Loucy (cell line): ENCODE data around the gene SGPL1.

Experiments used
- H2AFZ ChIP-seq: fragments of 200-600 bp; sonication (generic); 2 replicates; pipeline ENCODE4 v1.6.0; 2016; ENCODE audit warnings: antibody characterized with exemption, mild to moderate bottlenecking, low read length, moderate library complexity
- H3F3A ChIP-seq: fragments of 200-600 bp; 2 replicates; pipeline ENCODE4 v1.6.0; 2016; ENCODE audit warnings: antibody characterized with exemption, low read depth, mild to moderate bottlenecking
- H3K27me3 ChIP-seq: fragments of 200-600 bp; sonication (generic); 2 replicates; pipeline ENCODE4 v1.6.1; 2014; ENCODE audit warnings: low read length, mild to moderate bottlenecking; ENCODE audit not compliant: insufficient read depth, poor library complexity, severe bottlenecking
- H3K36me3 ChIP-seq: fragments of 200-600 bp; sonication (generic); 2 replicates; pipeline ENCODE4 v1.6.1; 2016; ENCODE audit warnings: low read length; ENCODE audit not compliant: insufficient read depth
- H3K4me1 ChIP-seq: fragments of 200-600 bp; sonication (generic); 2 replicates; pipeline ENCODE4 v1.5.1; 2014; ENCODE audit warnings: low read length, mild to moderate bottlenecking; ENCODE audit not compliant: insufficient read depth, poor library complexity, severe bottlenecking
- H3K4me2 ChIP-seq: fragments of 200-600 bp; sonication (generic); 2 replicates; pipeline ENCODE4 v1.6.0; 2014; ENCODE audit warnings: antibody characterized with exemption, low read length, low read depth, mild to moderate bottlenecking; ENCODE audit not compliant: poor library complexity, severe bottlenecking
- H3K4me3 ChIP-seq: fragments of 200-600 bp; sonication (generic); 2 replicates; pipeline ENCODE4 v1.5.1; 2014; ENCODE audit warnings: low read length, mild to moderate bottlenecking, mixed read lengths; ENCODE audit not compliant: poor library complexity, severe bottlenecking
- H3K79me2 ChIP-seq: fragments of 200-600 bp; sonication (generic); 2 replicates; pipeline ENCODE4 v1.6.1; 2014; ENCODE audit warnings: low read length; ENCODE audit not compliant: insufficient read depth
- H3K9ac ChIP-seq: fragments of 200-600 bp; sonication (generic); 2 replicates; pipeline ENCODE4 v1.6.0; 2014; ENCODE audit warnings: mild to moderate bottlenecking, low read depth, low read length, moderate library complexity; ENCODE audit not compliant: poor library complexity, severe bottlenecking
- H3K9me2 ChIP-seq: fragments of 200-600 bp; sonication (generic); replicated peaks from 2 replicates; pipeline ENCODE4 v1.6.1; 2016; ENCODE audit warnings: low read depth, low read length, mixed read lengths
- H3K9me3 ChIP-seq: fragments of 200-600 bp; sonication (generic); 2 replicates; pipeline ENCODE4 v1.6.1; 2014; ENCODE audit warnings: mild to moderate bottlenecking, antibody characterized with exemption, low read length, low read depth; ENCODE audit not compliant: insufficient read depth
- H4K20me1 ChIP-seq: fragments of 200-600 bp; sonication (generic); 2 replicates; pipeline ENCODE4 v1.6.0; 2014; ENCODE audit warnings: antibody characterized with exemption, low read length, mild to moderate bottlenecking; ENCODE audit not compliant: insufficient read depth, poor library complexity, severe bottlenecking
- CTCF ChIP-seq: fragments of 200-600 bp; sonication (generic); conservative IDR thresholded peaks from 2 replicates; pipeline ENCODE4 v1.5.1; 2014; ENCODE audit warnings: mild to moderate bottlenecking, antibody characterized with exemption, low read length
- EZH2phosphoT487 ChIP-seq: fragments of 200-600 bp; IDR thresholded peaks from 2 replicates; pipeline ENCODE4 v1.6.1; 2018; ENCODE audit warnings: antibody characterized with exemption, mild to moderate bottlenecking, moderate library complexity, borderline replicate concordance

Gene SGPL1

GRCh38 chr10:70908406-70909296 lies 92.9 kb downstream of the SGPL1 start:
- H3K9ac ChIP-seq = no peak overlapping the region
- H3K4me2 ChIP-seq = no peak overlapping the region
- H3K9me3 ChIP-seq = no peaks in the 10 kb centered on the region
- H3F3A ChIP-seq = no peaks in the 10 kb centered on the region
- no peak overlapping the region for H3K4me3 ChIP-seq
- no peaks in the 10 kb centered on the region for H3K9me2 ChIP-seq
- H3K27me3 ChIP-seq = no peaks in the 10 kb centered on the region
- no peaks in the 10 kb centered on the region for H3K4me1 ChIP-seq
- H3K79me2 ChIP-seq = no peaks in the 10 kb centered on the region
- no peaks in the 10 kb centered on the region for H4K20me1 ChIP-seq
- no peak for TF ChIP-seq CTCF
- no peak for TF ChIP-seq EZH2phosphoT487
- H2AFZ ChIP-seq = no peak overlapping the region
- no peaks in the 10 kb centered on the region for H3K36me3 ChIP-seq

GRCh38 chr10:70909326-70909935 lies 93.7 kb downstream of the SGPL1 start:
- H4K20me1 ChIP-seq = no peaks in the 10 kb centered on the region
- no peaks in the 10 kb centered on the region for H3K9me2 ChIP-seq
- H3K9ac ChIP-seq = no peak overlapping the region
- no peak overlapping the region for H2AFZ ChIP-seq
- H3K4me3 ChIP-seq = no peak overlapping the region
- no peak overlapping the region for H3K4me2 ChIP-seq
- H3K36me3 ChIP-seq = no peaks in the 10 kb centered on the region
- no peaks in the 10 kb centered on the region for H3K27me3 ChIP-seq
- H3F3A ChIP-seq = no peaks in the 10 kb centered on the region
- H3K9me3 ChIP-seq = no peaks in the 10 kb centered on the region
- H3K4me1 ChIP-seq = no peaks in the 10 kb centered on the region
- TF ChIP-seq EZH2phosphoT487 (no peak), CTCF (no peak)
- no peaks in the 10 kb centered on the region for H3K79me2 ChIP-seq

- Histone ChIP-seq H3K4me1 (no peaks in the 10 kb centered on the region), H3K9me3 (no peaks in the 10 kb centered on the region), H2AFZ (no peak overlapping the region), H3K36me3 (no peaks in the 10 kb centered on the region), H3K27me3 (no peaks in the 10 kb centered on the region), H3F3A (no peaks in the 10 kb centered on the region), H3K9me2 (no peaks in the 10 kb centered on the region), H4K20me1 (no peaks in the 10 kb centered on the region), H3K4me3 (no peak overlapping the region), H3K4me2 (no peak overlapping the region), H3K79me2 (no peaks in the 10 kb centered on the region), H3K9ac (no peak overlapping the region)
- TF ChIP-seq CTCF (no peak), EZH2phosphoT487 (no peak)
Observed at GRCh38 chr10:70910486-70911341, 95.0 kb downstream of the SGPL1 start.
